ENCODE results near the gene ZNF609. TPM values are rescaled to one million over a fixed set of nuclear protein-coding genes. Genes with fewer than 3 reads are reported as not detected.

ZNF609 gene
- total and polyA plus RNA-seq, 10 of the 15 experiments (the other 5 are each of a cell fraction or from before 2014, with no cell fraction given): 5.1 to 35.3 (median 13.6) TPM

- ChIA-PET CTCF (interaction anchor here (1.1 to 1.4 kb wide), 2 partner anchors 34 to 43 kb away, joined by 3 read pairs; no protein-coding TSS in a partner anchor), SMC1A (ENCODE audit: uncharacterized antibody, unreplicated experiment) (interaction anchor here (1.0 to 2.0 kb wide), 8 partner anchors 9 to 141 kb away, joined by 3 to 13 read pairs (median 4); no protein-coding TSS in a partner anchor), POLR2A (interaction anchor here (0.6 to 1.0 kb wide), 3 partner anchors 18 to 684 kb away, joined by 3 to 6 read pairs (median 4); no protein-coding TSS in a partner anchor), RAD21 (ENCODE audit: unreplicated experiment) (interaction anchor here (1.2 to 1.8 kb wide), 5 partner anchors 27 to 97 kb away, joined by 3 to 7 read pairs (median 3); no protein-coding TSS in a partner anchor)
- Histone ChIP-seq H4K20me1 (ENCODE audit: control insufficient read depth, insufficient read depth) (no peaks in the 10 kb centered on the region), H3K79me2 (ENCODE audit: control insufficient read depth, insufficient read depth, low read length) (peaks cover 68% of the 10 kb centered on the region), H3K9ac (ENCODE audit: control insufficient read depth, insufficient read depth, low read length) (no peak overlapping the region), H3K27ac (ENCODE audit: control insufficient read depth, insufficient read depth) (no peak overlapping the region; the same call in 1 of the 2 replicates), H3K27me3 (replicated peaks in 1 of 2; ENCODE audit: control insufficient read depth in 2 of 2, insufficient read depth in 2 of 2, low read length in 1 of 2) (no peaks in the 10 kb centered on the region), H3K36me3 (ENCODE audit: control insufficient read depth in 2 of 2, insufficient read depth in 2 of 2, low read length in 1 of 2) (no peaks in the 10 kb centered on the region), H3K4me2 (ENCODE audit: control insufficient read depth, insufficient read depth) (no peak overlapping the region), H3K4me3 (no peak overlapping the region), H3K9me3 (replicated peaks; ENCODE audit: control insufficient read depth, insufficient read depth, low read length) (no peaks in the 10 kb centered on the region), H2AFZ (ENCODE audit: control insufficient read depth, low read depth, low read length) (no peak overlapping the region), H3K4me1 (ENCODE audit: control insufficient read depth, insufficient read depth, low read length) (peaks cover 16% of the 10 kb centered on the region)
- 100% methylated on average over 1 of the region's 1 CpG for WGBS (ENCODE audit: insufficient coverage, insufficient replicate concordance, low lambda C conversion rate, missing lambda C conversion rate)
- TF ChIP-seq SREBF2 (IDR thresholded peaks at IDR 0.05; ENCODE audit: low read length) (no peak), TCF3 (IDR thresholded peaks at IDR 0.05; ENCODE audit: borderline replicate concordance, insufficient read depth, low read depth, low read length) (no peak), SUPT20H (IDR thresholded peaks at IDR 0.05; ENCODE audit: borderline replicate concordance, control insufficient read depth, low read depth, low read length) (no peak), EGR1 (IDR thresholded peaks at IDR 0.05; ENCODE audit: borderline replicate concordance in 1 of 2, low read depth in 2 of 2, low read length in 2 of 2) (no peak)
- TF ChIP-seq, protein P1, sequence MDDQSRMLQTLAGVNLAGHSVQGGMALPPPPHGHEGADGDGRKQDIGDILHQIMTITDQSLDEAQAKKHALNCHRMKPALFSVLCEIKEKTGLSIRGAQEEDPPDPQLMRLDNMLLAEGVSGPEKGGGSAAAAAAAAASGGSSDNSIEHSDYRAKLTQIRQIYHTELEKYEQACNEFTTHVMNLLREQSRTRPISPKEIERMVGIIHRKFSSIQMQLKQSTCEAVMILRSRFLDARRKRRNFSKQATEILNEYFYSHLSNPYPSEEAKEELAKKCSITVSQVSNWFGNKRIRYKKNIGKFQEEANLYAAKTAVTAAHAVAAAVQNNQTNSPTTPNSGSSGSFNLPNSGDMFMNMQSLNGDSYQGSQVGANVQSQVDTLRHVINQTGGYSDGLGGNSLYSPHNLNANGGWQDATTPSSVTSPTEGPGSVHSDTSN (IDR thresholded peaks at IDR 0.05; ENCODE audit: insufficient replicate concordance, low read depth, low read length): no peak
- no TSS peak for BruUV-seq (replicated peaks)
- no peak for ATAC-seq
- no peak for DNase-seq (ENCODE audit: low read depth, low spot score)
- FAIRE-seq: no peak
- in situ Hi-C loops (cut with MboI) (no loop called here), intact Hi-C loops (cut with micrococcal nuclease; ENCODE audit: unreplicated experiment) (no loop called here)
These were observed 140.4 kb downstream of the ZNF609 start for GRCh38 chr15:64600794-64601193.
